MCF 10A (cell line): ENCODE results near the gene DLAT. TPM values are rescaled to one million over a fixed set of nuclear protein-coding genes. Genes with fewer than 3 reads are reported as not detected.
"Not testable (repeated sequence)": the region's sequence is repeated elsewhere in the genome, so short reads cannot be mapped to it uniquely, and the experiment has no call there.

Experiments used
- BruUV-seq: library from RNA; stranded (reverse); fragments of 400-500 nt; replicated peaks from 2 replicates; lab custom pipeline; 2021; lab: Mats Ljungman, UMichigan
- CTCF ChIA-PET: fragments of 300-600 bp; sonication (Branson Sonifier 250); formaldehyde crosslinking; extraction: SDS; loops from one replicate; lab custom pipeline; 2021; ENCODE audit warnings: antibody characterized with exemption, inconsistent platforms; lab: Yijun Ruan, JAX
- POLR2A ChIA-PET: fragments of 300-600, 350-650 bp; sonication (Branson Sonifier 250); formaldehyde crosslinking; extraction: SDS; loops from one replicate; lab custom pipeline; 2020; ENCODE audit warnings: antibody characterized with exemption, inconsistent platforms; lab: Yijun Ruan, JAX
- DNase-seq: peaks from one replicate; pipeline ENCODE4 v3.0.0-alpha.2; 2018; ENCODE audit not compliant: unreplicated experiment
- H3K27ac Mint-ChIP-seq: one replicate; pipeline ENCODE4 v1.8.0; 2022; ENCODE audit warnings: mild to moderate bottlenecking, low read depth, mixed read lengths; ENCODE audit not compliant: unreplicated experiment
- H3K27me3 Mint-ChIP-seq: one replicate; pipeline ENCODE4 v1.8.0; 2022; ENCODE audit warnings: mixed read lengths; ENCODE audit not compliant: insufficient read depth, unreplicated experiment
- H3K36me3 Mint-ChIP-seq: one replicate; pipeline ENCODE4 v1.8.0; 2022; ENCODE audit warnings: mild to moderate bottlenecking, moderate library complexity, mixed read lengths; ENCODE audit not compliant: insufficient read depth, unreplicated experiment
- H3K4me1 Mint-ChIP-seq: one replicate; pipeline ENCODE4 v1.8.0; 2022; ENCODE audit warnings: mixed read lengths; ENCODE audit not compliant: insufficient read depth, unreplicated experiment
- H3K4me3 Mint-ChIP-seq: one replicate; pipeline ENCODE4 v1.8.0; 2022; ENCODE audit warnings: mild to moderate bottlenecking, moderate library complexity, mixed read lengths; ENCODE audit not compliant: unreplicated experiment
- H3K9me3 Mint-ChIP-seq: one replicate; pipeline ENCODE4 v1.8.0; 2022; ENCODE audit warnings: mixed read lengths; ENCODE audit not compliant: unreplicated experiment
- CTCF ChIP-seq: fragments of 200-600 bp; IDR thresholded peaks from one replicate; pipeline ENCODE4 v1.8.0; 2022; ENCODE audit warnings: antibody characterized with exemption, mild to moderate bottlenecking; ENCODE audit not compliant: unreplicated experiment
- intact Hi-C: fragments of 100-400 bp; cut with micrococcal nuclease; formaldehyde crosslinking; loops from 2 replicates; pipeline ENCODE4 v1.14.1; 2022
- total RNA-seq: library from RNA; stranded (reverse); gene quantifications from 2 replicates; pipeline ENCODE4 v1.2.3, GENCODE V29; 2022

DLAT gene
- total RNA-seq, 1 experiment from 2014 or later = 43.3 TPM

DNA sequence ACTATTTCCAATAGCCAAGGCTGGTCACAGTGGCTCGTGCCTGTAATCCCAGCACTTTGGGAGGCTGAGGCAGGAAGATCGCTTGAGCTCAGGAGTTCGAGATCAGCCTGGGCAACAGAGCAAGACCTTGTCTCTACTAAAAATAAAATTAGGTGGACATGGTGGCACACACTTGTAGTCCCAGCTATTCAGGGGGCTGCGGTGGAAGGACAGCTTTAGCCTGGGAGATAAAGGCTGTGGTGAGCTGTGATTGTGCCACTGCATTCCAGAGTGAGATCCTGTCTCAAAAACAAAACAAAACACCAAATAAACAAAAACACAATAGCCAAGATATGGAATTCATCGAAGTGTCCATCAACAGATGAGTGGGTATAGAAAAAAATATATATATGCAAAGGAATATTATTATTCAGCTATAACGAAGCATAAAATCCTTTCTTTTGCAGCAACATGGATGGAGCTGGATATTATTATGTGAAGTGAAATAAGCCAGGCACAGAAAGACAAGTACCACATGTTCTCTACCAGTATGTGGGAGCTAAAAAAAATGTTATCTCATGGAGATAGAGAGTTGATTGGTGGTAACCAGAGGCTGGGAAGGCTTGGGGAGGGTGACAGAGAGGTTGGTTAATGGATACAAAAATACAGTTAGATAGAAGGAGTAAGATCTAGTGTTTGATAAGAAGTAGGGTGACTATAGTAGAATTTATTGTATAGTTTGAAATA lies 22.6 kb upstream of the DLAT start:
- BruUV-seq = no TSS peak
- DNase-seq = no peak
- no peaks in the 10 kb centered on the region for H3K4me1 Mint-ChIP-seq
- intact Hi-C loops = no loop called here
- H3K27me3 Mint-ChIP-seq = no peaks in the 10 kb centered on the region
- H3K27ac Mint-ChIP-seq = peak overlapping the region; percentile 87
- H3K4me3 Mint-ChIP-seq = no peak overlapping the region
- H3K9me3 Mint-ChIP-seq = peaks cover 9% of the 10 kb centered on the region
- CTCF ChIA-PET = interaction anchor here (0.6 to 1.7 kb wide), 4 partner anchors 9 to 124 kb away, joined by 3 to 6 read pairs (median 4); no protein-coding TSS in a partner anchor
- peaks cover 66% of the 10 kb centered on the region for H3K36me3 Mint-ChIP-seq
- POLR2A ChIA-PET = no interaction called here
- TF ChIP-seq CTCF = no peak

- H3K27me3 Mint-ChIP-seq = no peaks in the 10 kb centered on the region
- H3K36me3 Mint-ChIP-seq = peaks cover 51% of the 10 kb centered on the region
- no TSS peak for BruUV-seq
- POLR2A ChIA-PET = no interaction called here
- TF ChIP-seq CTCF = no peak
- no peak for DNase-seq
- no peak overlapping the region for H3K4me3 Mint-ChIP-seq
- intact Hi-C loops = no loop called here
- no peaks in the 10 kb centered on the region for H3K4me1 Mint-ChIP-seq
- peaks cover 22% of the 10 kb centered on the region for H3K9me3 Mint-ChIP-seq
- CTCF ChIA-PET = interaction anchor here (0.6 kb wide), 1 partner anchor 22 kb away, joined by 3 read pairs; no protein-coding TSS in a partner anchor
- H3K27ac Mint-ChIP-seq = no peak overlapping the region
Measured at GRCh38 chr11:112004389-112004788, 20.8 kb upstream of the DLAT start.

GRCh38 chr11:112005422-112006094 lies 19.6 kb upstream of the DLAT start:
- DNase-seq = no peak
- Mint-ChIP-seq H3K36me3 (peaks cover 40% of the 10 kb centered on the region), H3K4me1 (no peaks in the 10 kb centered on the region), H3K4me3 (no peak overlapping the region), H3K27ac (no peak overlapping the region), H3K27me3 (no peaks in the 10 kb centered on the region), H3K9me3 (peaks cover 22% of the 10 kb centered on the region)
- intact Hi-C loops = no loop called here
- ChIA-PET CTCF (interaction anchor here (0.6 kb wide), 1 partner anchor 75 kb away, joined by 3 read pairs; no protein-coding TSS in a partner anchor), POLR2A (interaction anchor here (2.2 kb wide), 1 partner anchor 11 kb away, joined by 5 read pairs; no protein-coding TSS in a partner anchor)
- TF ChIP-seq CTCF = no peak
- no TSS peak for BruUV-seq

DNA sequence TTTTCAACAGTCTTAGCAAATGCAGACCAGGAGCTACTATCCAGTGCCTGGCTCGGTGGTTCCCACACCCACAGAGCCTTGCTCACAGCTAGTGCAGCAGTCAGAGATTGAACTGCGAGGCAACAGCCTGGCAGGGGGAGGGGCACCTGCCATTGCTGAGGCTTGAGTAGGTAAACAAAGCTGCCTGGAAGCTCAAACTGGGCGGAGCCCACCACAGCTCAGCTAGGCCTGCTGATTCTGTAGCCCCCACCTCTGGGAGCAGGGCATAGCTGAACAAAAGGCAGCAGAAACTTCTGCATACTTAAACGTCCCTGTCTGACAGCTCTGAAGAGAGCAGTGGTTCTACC lies 19.1 kb upstream of the DLAT start:
- BruUV-seq, H3K27me3 Mint-ChIP-seq, H3K27ac Mint-ChIP-seq, DNase-seq, CTCF ChIA-PET, intact Hi-C loops, H3K4me3 Mint-ChIP-seq, H3K4me1 Mint-ChIP-seq: not testable (repeated sequence)
- Mint-ChIP-seq H3K9me3 (peaks cover 22% of the 10 kb centered on the region), H3K36me3 (peaks cover 35% of the 10 kb centered on the region)
- POLR2A ChIA-PET = interaction anchor here (2.2 kb wide), 1 partner anchor 11 kb away, joined by 5 read pairs; no protein-coding TSS in a partner anchor

- H3K36me3 Mint-ChIP-seq, BruUV-seq, H3K27ac Mint-ChIP-seq, H3K27me3 Mint-ChIP-seq, DNase-seq, intact Hi-C loops, CTCF ChIA-PET, H3K4me3 Mint-ChIP-seq, POLR2A ChIA-PET: not testable (repeated sequence)
- H3K9me3 Mint-ChIP-seq = peaks cover 22% of the 10 kb centered on the region
- peaks cover 10% of the 10 kb centered on the region for H3K4me1 Mint-ChIP-seq
Measured at GRCh38 chr11:112011451-112011850, 13.8 kb upstream of the DLAT start.
